Naive thymus-derived CD8-positive, alpha-beta T cell (primary cell): ENCODE data around the gene TNNC1. TPM values are rescaled to one million over a fixed set of nuclear protein-coding genes. Genes with fewer than 3 reads are reported as not detected.

ENCODE experiments used
- ATAC-seq, 2 donors: fragments of 150-1000 bp; cut with Tn5 transposase in 1 of 2; sonication (Bioruptor Pico), chemical (Tn5 transposase) in 1 of 2; 1 replicate in 1 of 2; 2 replicates in 1 of 2; pipeline ENCODE4 v1.10.0; 2021; ENCODE audit warnings: mild to moderate bottlenecking in 2 of 2, moderate library complexity in 2 of 2
- POLR2A ChIA-PET: fragments of 350-600 bp; sonication (Branson Sonifier 250); formaldehyde crosslinking; loops from one replicate; lab custom pipeline; 2021; ENCODE audit warnings: antibody characterized with exemption; lab: Charles Lee
- DNase-seq, 10 donors: peaks; one replicate each; pipeline versions ENCODE4 v3.0.0 to v3.0.0-alpha.2; 2020 to 2022
- H3K27ac Mint-ChIP-seq, 10 donors: one replicate each; pipeline ENCODE4 v1.8.0; 2020 to 2022; ENCODE audit warnings: mild to moderate bottlenecking in 10 of 10, mixed read lengths in 10 of 10, moderate library complexity in 4 of 10, inconsistent platforms in 1 of 10
- H3K27me3 Mint-ChIP-seq, 5 donors: one replicate each; pipeline ENCODE4 v1.8.0; 2021 to 2022; ENCODE audit warnings: mixed read lengths in 5 of 5
- H3K36me3 Mint-ChIP-seq, 3 donors: one replicate each; pipeline ENCODE4 v1.8.0; 2020 to 2022; ENCODE audit warnings: mixed read lengths in 3 of 3, mild to moderate bottlenecking in 2 of 3, inconsistent platforms in 1 of 3
- H3K4me1 Mint-ChIP-seq, 4 donors: one replicate each; pipeline ENCODE4 v1.8.0; 2021 to 2022; ENCODE audit warnings: mixed read lengths in 4 of 4
- H3K4me3 Mint-ChIP-seq, 10 donors: one replicate each; pipeline ENCODE4 v1.8.0; 2020 to 2022; ENCODE audit warnings: mild to moderate bottlenecking in 10 of 10, mixed read lengths in 10 of 10, moderate library complexity in 6 of 10, inconsistent platforms in 1 of 10
- H3K9me3 Mint-ChIP-seq, 9 donors: one replicate each; pipeline ENCODE4 v1.8.0; 2020 to 2022; ENCODE audit warnings: mixed read lengths in 9 of 9, mild to moderate bottlenecking in 3 of 9, inconsistent platforms in 1 of 9, moderate library complexity in 1 of 9
- polyA plus RNA-seq, 3 donors: library from polyadenylated mRNA; unstranded; fragments of 300-500 nt; fragmentation: Illumina TruSeq; gene quantifications; one replicate each; pipeline ENCODE4 v1.2.3, GENCODE V29; 2021
- total RNA-seq, 8 experiments: library from RNA in 2 of 8; stranded (reverse) in 2 of 8; gene quantifications; one replicate each; pipeline ENCODE4 v1.2.3 and lab custom pipeline; 2021 to 2026

The TNNC1 gene
- total and polyA plus RNA-seq, 5 experiments from 2014 or later: 0.60 to 7.8 (median 1.4) TPM

- DNase-seq: peak in 1 of 10 donors; percentile 26
- no peak overlapping the region for H3K4me3 Mint-ChIP-seq
- peaks cover 14 to 21% (median 17%) of the 10 kb centered on the region in 4 donors for H3K4me1 Mint-ChIP-seq
- H3K9me3 Mint-ChIP-seq: no peaks in the 10 kb centered on the region
- ATAC-seq: no peak
- H3K27ac Mint-ChIP-seq: peak overlapping the region in 1 of 10 donors; percentile 4
- POLR2A ChIA-PET: no interaction called here
- H3K27me3 Mint-ChIP-seq: no peaks in the 10 kb centered on the region
- peaks cover 0 to 63% (median 6%) of the 10 kb centered on the region in 3 donors for H3K36me3 Mint-ChIP-seq
Measured at GRCh38 chr3:52404391-52404790, 49.5 kb downstream of the TNNC1 start.

DNA sequence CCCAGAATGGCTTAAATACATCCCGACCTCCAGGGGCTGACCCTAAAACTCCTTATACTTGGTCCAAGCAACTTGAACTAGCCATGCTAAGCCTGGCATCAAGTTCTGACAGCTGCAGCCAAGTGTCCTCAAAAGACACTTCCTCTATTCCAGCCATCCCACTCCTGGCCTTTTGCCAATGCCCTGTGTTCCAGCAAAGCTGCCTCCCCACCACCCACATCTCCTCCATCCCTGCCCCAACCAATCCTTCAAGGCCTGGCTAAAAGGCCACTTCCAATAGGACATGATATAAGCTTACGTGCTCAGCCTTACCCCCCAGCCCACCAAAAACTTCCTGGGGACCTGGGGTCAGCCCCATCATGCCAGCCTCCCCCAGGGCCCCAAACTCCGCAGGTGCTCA, 49.9 kb downstream of the TNNC1 start:
- Mint-ChIP-seq H3K27ac (peak overlapping the region in 2 of 10 donors; percentile 4 to 72), H3K4me1 (peaks cover 10 to 16% (median 13%) of the 10 kb centered on the region in 4 donors), H3K36me3 (peaks cover 0 to 65% (median 6%) of the 10 kb centered on the region in 3 donors), H3K27me3 (no peaks in the 10 kb centered on the region), H3K9me3 (no peaks in the 10 kb centered on the region), H3K4me3 (no peak overlapping the region)
- POLR2A ChIA-PET: no interaction called here
- DNase-seq (peak in 1 of 10 donors; percentile 41), ATAC-seq (no peak)

GRCh38 chr3:52403271-52403841, 50.5 kb downstream of the TNNC1 start:
- peaks cover 0 to 66% (median 6%) of the 10 kb centered on the region in 3 donors for H3K36me3 Mint-ChIP-seq
- DNase-seq (peak in 1 of 10 donors; percentile 53), ATAC-seq (no peak)
- no peak overlapping the region for H3K4me3 Mint-ChIP-seq
- H3K27me3 Mint-ChIP-seq: no peaks in the 10 kb centered on the region
- POLR2A ChIA-PET: no interaction called here
- H3K9me3 Mint-ChIP-seq: no peaks in the 10 kb centered on the region
- peaks cover 5 to 10% (median 7%) of the 10 kb centered on the region in 4 donors for H3K4me1 Mint-ChIP-seq
- no peak overlapping the region for H3K27ac Mint-ChIP-seq

DNA sequence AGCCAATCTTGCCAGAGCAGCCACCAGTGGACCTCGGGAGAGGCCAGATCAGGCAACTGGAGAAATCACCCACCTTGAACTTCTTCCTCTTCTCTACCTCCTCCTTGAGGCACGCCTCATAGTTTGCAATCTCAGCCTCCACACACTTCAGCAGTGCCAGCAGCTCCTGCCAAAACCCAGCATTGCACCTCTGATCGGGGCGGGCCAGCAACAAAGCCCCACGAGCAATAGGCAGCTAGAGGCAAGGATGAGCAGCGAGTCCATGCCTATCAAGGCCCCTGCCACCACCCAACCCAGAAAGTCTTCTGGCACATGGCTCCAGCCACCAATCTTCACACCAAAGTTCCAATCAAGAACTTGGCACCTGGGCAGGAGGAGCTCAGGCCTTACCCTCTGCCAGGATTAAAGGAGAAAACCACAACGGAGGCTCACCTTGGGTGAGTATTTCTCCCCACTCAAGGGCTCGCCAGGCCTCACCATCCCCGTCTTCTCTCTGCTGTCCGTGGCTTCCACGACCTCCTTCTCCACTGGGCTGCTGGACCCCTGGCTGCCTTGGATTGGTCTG, 51.1 kb downstream of the TNNC1 start:
- POLR2A ChIA-PET: no interaction called here
- Mint-ChIP-seq H3K27ac (peak overlapping the region in 4 of 10 donors; percentile 8 to 53 (median 34)), H3K4me3 (no peak overlapping the region)

GRCh38 chr3:52402101-52402521, 51.7 kb downstream of the TNNC1 start:
- ATAC-seq (no peak), DNase-seq (peak in 1 of 10 donors; percentile 60)
- Mint-ChIP-seq H3K36me3 (peaks cover 0 to 63% (median 6%) of the 10 kb centered on the region in 3 donors), H3K4me3 (no peak overlapping the region), H3K27me3 (no peaks in the 10 kb centered on the region), H3K9me3 (no peaks in the 10 kb centered on the region), H3K27ac (peak overlapping the region in 1 of 10 donors; percentile 53), H3K4me1 (peaks cover 0 to 3% (median 2%) of the 10 kb centered on the region in 4 donors)
- POLR2A ChIA-PET: interaction anchor here (0.5 kb wide), 1 partner anchor 16 kb away, joined by 3 read pairs; no protein-coding TSS in a partner anchor

More for the DNA sequence above, 51.1 kb downstream of the TNNC1 start:
- Mint-ChIP-seq H3K9me3 (no peaks in the 10 kb centered on the region), H3K27me3 (no peaks in the 10 kb centered on the region), H3K36me3 (peaks cover 0 to 66% (median 6%) of the 10 kb centered on the region in 3 donors), H3K4me1 (peaks cover 0 to 5% (median 3%) of the 10 kb centered on the region in 4 donors)
- DNase-seq (peak in 1 of 10 donors; percentile 42), ATAC-seq (no peak)

GRCh38 chr3:52401551-52401950, 52.3 kb downstream of the TNNC1 start:
- POLR2A ChIA-PET: no interaction called here
- no peak overlapping the region for H3K4me3 Mint-ChIP-seq
- H3K36me3 Mint-ChIP-seq: peaks cover 0 to 59% (median 6%) of the 10 kb centered on the region in 3 donors
- H3K4me1 Mint-ChIP-seq: peaks cover 0 to 2% (median 2%) of the 10 kb centered on the region in 4 donors
- no peaks in the 10 kb centered on the region for H3K9me3 Mint-ChIP-seq
- ATAC-seq (peak in 1 of 2 donors; percentile 7), DNase-seq (no peak)
- peak overlapping the region in 5 of 10 donors; percentile 14 to 71 (median 48) for H3K27ac Mint-ChIP-seq
- H3K27me3 Mint-ChIP-seq: no peaks in the 10 kb centered on the region

Other genes starting within 250 kb of the TNNC1 start
- 1 to 10 TPM; 2.4 to 2.8 TPM for gene TLR9, start 228.4 kb downstream of the TNNC1 start, total RNA-seq
- not detected for gene TLR9, start 228.4 kb downstream of the TNNC1 start, polyA plus RNA-seq
- gene TWF2, start 214.9 kb downstream of the TNNC1 start, total RNA-seq: 10 to 100 TPM; 77.2 to 77.6 TPM
- 100 to 1,000 TPM; 112 to 171 (median 142) TPM for gene TWF2, start 214.9 kb downstream of the TNNC1 start, polyA plus RNA-seq
- gene PPM1M, start 208.3 kb downstream of the TNNC1 start, total RNA-seq: 100 to 1,000 TPM; 108 to 114 TPM
- 100 to 1,000 TPM in 2 of 3 donors, 10 to 100 TPM in 1; 68.0 to 172 (median 106) TPM for gene PPM1M, start 208.3 kb downstream of the TNNC1 start, polyA plus RNA-seq
- gene WDR82, start 175.4 kb downstream of the TNNC1 start, total RNA-seq: 100 to 1,000 TPM; 190 to 191 TPM
- 100 to 1,000 TPM; 136 to 172 (median 146) TPM for gene WDR82, start 175.4 kb downstream of the TNNC1 start, polyA plus RNA-seq
- gene GLYCTK, start 166.2 kb downstream of the TNNC1 start, total RNA-seq: 10 to 100 TPM; 39.9 to 41.5 TPM
- gene GLYCTK, start 166.2 kb downstream of the TNNC1 start, polyA plus RNA-seq: 10 to 100 TPM in 1 of 3 donors, 1 to 10 TPM in 2; 6.4 to 10.4 (median 7.6) TPM
- 10 to 100 TPM; 39.4 to 41.4 TPM for gene DNAH1, start 137.7 kb downstream of the TNNC1 start, total RNA-seq
- 1 to 10 TPM in 2 of 3 donors, under 1 TPM in 1; 0.21 to 1.3 (median 1.1) TPM for gene DNAH1, start 137.7 kb downstream of the TNNC1 start, polyA plus RNA-seq
- 100 to 1,000 TPM; 105 to 106 TPM for gene BAP1, start 44.0 kb downstream of the TNNC1 start, total RNA-seq
- gene BAP1, start 44.0 kb downstream of the TNNC1 start, polyA plus RNA-seq: 10 to 100 TPM; 15.8 to 22.6 (median 16.9) TPM
- 10 to 100 TPM; 14.2 to 18.1 TPM for gene PHF7, start 43.4 kb downstream of the TNNC1 start, total RNA-seq
- gene PHF7, start 43.4 kb downstream of the TNNC1 start, polyA plus RNA-seq: 1 to 10 TPM; 7.1 to 9.5 (median 7.7) TPM
- gene SEMA3G, start 8.9 kb downstream of the TNNC1 start, total RNA-seq: not detected
- gene SEMA3G, start 8.9 kb downstream of the TNNC1 start, polyA plus RNA-seq: not detected
- 100 to 1,000 TPM; 180 to 191 TPM for gene NISCH, start 1.6 kb upstream of the TNNC1 start, total RNA-seq
- gene NISCH, start 1.6 kb upstream of the TNNC1 start, polyA plus RNA-seq: 10 to 100 TPM; 17.8 to 30.1 (median 20.4) TPM
- gene STAB1, start 41.3 kb upstream of the TNNC1 start, total RNA-seq: 1 to 10 TPM; 6.1 to 9.8 TPM
- gene STAB1, start 41.3 kb upstream of the TNNC1 start, polyA plus RNA-seq: not detected
- 1 to 10 TPM; 2.3 to 3.5 TPM for gene NT5DC2, start 79.8 kb upstream of the TNNC1 start, total RNA-seq
- gene NT5DC2, start 79.8 kb upstream of the TNNC1 start, polyA plus RNA-seq: under 1 TPM in 2 of 3 donors, not detected in 1; 0.28 to 0.34 TPM
- gene UQCC5, start 82.6 kb upstream of the TNNC1 start, total RNA-seq: 10 to 100 TPM in 1 of 2 experiments, 1 to 10 TPM in 1; 9.7 to 13.4 TPM
- 10 to 100 TPM; 29.1 to 35.1 (median 29.4) TPM for gene UQCC5, start 82.6 kb upstream of the TNNC1 start, polyA plus RNA-seq
- gene PBRM1, start 231.9 kb upstream of the TNNC1 start, total RNA-seq: 10 to 100 TPM; 66.0 to 72.9 TPM
- 10 to 100 TPM; 71.8 to 81.4 (median 80.5) TPM for gene PBRM1, start 231.9 kb upstream of the TNNC1 start, polyA plus RNA-seq
- 100 to 1,000 TPM; 107 to 109 TPM for gene GNL3, start 232.0 kb upstream of the TNNC1 start, total RNA-seq
- 10 to 100 TPM; 41.8 to 77.5 (median 73.2) TPM for gene GNL3, start 232.0 kb upstream of the TNNC1 start, polyA plus RNA-seq